H1 (cell line): ENCODE measurements around the gene FAM111A. TPM values are rescaled to one million over a fixed set of nuclear protein-coding genes. Genes with fewer than 3 reads are reported as not detected.

Experiments used
- CTCF ChIA-PET: fragments of 300-600 bp; sonication (Branson Sonifier 250); formaldehyde crosslinking; loops from one replicate; lab custom pipeline; 2021; ENCODE audit not compliant: partially characterized antibody; lab: Charles Lee
- POLR2A ChIA-PET: fragments of 300-600 bp; sonication (Branson Sonifier 250); formaldehyde crosslinking; loops from one replicate; lab custom pipeline; 2021; ENCODE audit warnings: inconsistent platforms; ENCODE audit not compliant: partially characterized antibody; lab: Charles Lee
- DNase-seq, 2 experiments: peaks; one replicate each; pipeline versions ENCODE4 v3.0.0 to v3.0.0-alpha.2; 2010 to 2022; ENCODE audit warnings: low spot score in 2 of 2, low read depth in 1 of 2, mixed read lengths in 1 of 2
- FAIRE-seq: peaks from 2 replicates; lab custom pipeline; 2011; peaks lifted over from hg19 to GRCh38; lab: Jason Lieb, UNC
- H2AFZ ChIP-seq: 2 replicates; pipeline ENCODE4 v1.8.1; 2012; ENCODE audit warnings: low read length, inconsistent platforms
- H2AK5ac ChIP-seq: 2 replicates; pipeline ENCODE4 v1.6.1; 2013; ENCODE audit warnings: low read depth, low read length
- H2BK120ac ChIP-seq: replicated peaks from 2 replicates; pipeline ENCODE3; 2013; ENCODE audit warnings: low read depth, low read length, inconsistent platforms
- H2BK12ac ChIP-seq: 2 replicates; pipeline ENCODE4 v1.6.1; 2013; ENCODE audit warnings: low read depth, low read length
- H2BK15ac ChIP-seq: 2 replicates; pipeline ENCODE4 v1.6.1; 2013; ENCODE audit warnings: low read length
- H2BK20ac ChIP-seq: 2 replicates; pipeline ENCODE4 v1.6.1; 2013; ENCODE audit warnings: low read length
- H2BK5ac ChIP-seq: 2 replicates; pipeline ENCODE4 v1.6.1; 2013; ENCODE audit warnings: low read depth, low read length
- H3K14ac ChIP-seq: 2 replicates; pipeline ENCODE4 v1.6.1; 2013; ENCODE audit warnings: inconsistent platforms; ENCODE audit not compliant: insufficient read length
- H3K18ac ChIP-seq: 2 replicates; pipeline ENCODE4 v1.6.1; 2013; ENCODE audit warnings: low read length; ENCODE audit errors: extremely low read depth
- H3K23ac ChIP-seq: 2 replicates; pipeline ENCODE4 v1.6.1; 2013; ENCODE audit warnings: inconsistent platforms; ENCODE audit not compliant: insufficient read length
- H3K23me2 ChIP-seq: 2 replicates; pipeline ENCODE4 v1.6.1; 2013; ENCODE audit warnings: low read depth, low read length
- H3K27ac ChIP-seq: 2 replicates; pipeline ENCODE4 v1.6.1; 2011; ENCODE audit warnings: low read depth, low read length, inconsistent platforms
- H3K27me3 ChIP-seq, 4 experiments: replicated peaks in 1 of 4; 1 replicate in 1 of 4; 2 replicates in 3 of 4; pipeline versions ENCODE4 v1.6.1 to v1.8.1; 2011 to 2013; ENCODE audit warnings: low read length in 3 of 4, mild to moderate bottlenecking in 3 of 4, inconsistent platforms in 2 of 4, mixed read lengths in 2 of 4, moderate library complexity in 1 of 4; ENCODE audit not compliant: control insufficient read depth in 3 of 4, insufficient read depth in 3 of 4; ENCODE audit errors: extremely low read depth in 1 of 4
- H3K36me3 ChIP-seq, 4 experiments: 2 replicates each; pipeline versions ENCODE4 v1.6.1 to v1.8.1; 2011 to 2013; ENCODE audit warnings: mild to moderate bottlenecking in 4 of 4, low read length in 3 of 4, moderate library complexity in 2 of 4, control low read depth in 1 of 4, inconsistent platforms in 1 of 4; ENCODE audit not compliant: insufficient read depth in 4 of 4, control insufficient read depth in 2 of 4
- H3K4ac ChIP-seq: replicated peaks from 2 replicates; pipeline ENCODE3; 2013; ENCODE audit warnings: low read length, low read depth, mixed read lengths, inconsistent platforms; ENCODE audit not compliant: insufficient read length
- H3K4me1 ChIP-seq, 4 experiments: replicated peaks in 1 of 4; 1 replicate in 1 of 4; 2 replicates in 3 of 4; pipeline versions ENCODE4 v1.6.1 to v1.8.1; 2011 to 2013; ENCODE audit warnings: low read length in 3 of 4, inconsistent platforms in 2 of 4, mixed read lengths in 1 of 4; ENCODE audit not compliant: insufficient read depth in 4 of 4, control insufficient read depth in 3 of 4
- H3K4me2 ChIP-seq, 2 experiments: 2 replicates each; pipeline versions ENCODE4 v1.6.1 to v1.8.1; 2011 to 2013; ENCODE audit warnings: low read depth in 2 of 2, low read length in 2 of 2, control low read depth in 1 of 2, inconsistent platforms in 1 of 2, mild to moderate bottlenecking in 1 of 2; ENCODE audit not compliant: insufficient read depth in 1 of 2
- H3K4me3 ChIP-seq, 4 experiments: fragments of 200-600, 300-600 bp in 1 of 4; sonication (generic), shearing (Covaris generic), sonication (Bioruptor Twin) in 1 of 4; 2 replicates each; pipeline versions ENCODE4 v1.5.1 to v1.8.1; 2011 to 2016; ENCODE audit warnings: low read length in 4 of 4, low read depth in 3 of 4, control low read depth in 2 of 4, inconsistent platforms in 2 of 4, mild to moderate bottlenecking in 2 of 4, mixed read lengths in 1 of 4, moderate library complexity in 1 of 4; ENCODE audit not compliant: insufficient read depth in 2 of 4; ENCODE audit errors: extremely low read depth in 1 of 4
- H3K56ac ChIP-seq: replicated peaks from 2 replicates; pipeline ENCODE3; 2013; ENCODE audit warnings: low read depth, mild to moderate bottlenecking, mixed read lengths, low read length, inconsistent platforms; ENCODE audit not compliant: insufficient read length
- H3K79me1 ChIP-seq: 2 replicates; pipeline ENCODE4 v1.6.1; 2013; ENCODE audit warnings: low read depth, low read length, control low read depth
- H3K79me2 ChIP-seq, 2 experiments: 2 replicates each; pipeline versions ENCODE4 v1.6.1 to v1.8.1; 2012 to 2013; ENCODE audit warnings: low read length in 2 of 2, mild to moderate bottlenecking in 2 of 2, inconsistent platforms in 1 of 2; ENCODE audit not compliant: insufficient read depth in 2 of 2, control insufficient read depth in 1 of 2
- H3K9ac ChIP-seq, 4 experiments: replicated peaks in 1 of 4; 1 replicate in 1 of 4; 2 replicates in 3 of 4; pipeline versions ENCODE4 v1.6.1 to v1.8.1; 2011 to 2013; ENCODE audit warnings: low read depth in 3 of 4, low read length in 3 of 4, control low read depth in 2 of 4, mild to moderate bottlenecking in 2 of 4, moderate library complexity in 2 of 4, inconsistent platforms in 1 of 4; ENCODE audit errors: extremely low read depth in 1 of 4
- H3K9me3 ChIP-seq, 2 experiments: 2 replicates each; pipeline versions ENCODE4 v1.6.1 to v1.8.1; 2012 to 2013; ENCODE audit warnings: mild to moderate bottlenecking in 2 of 2, moderate library complexity in 2 of 2, control low read depth in 1 of 2, inconsistent platforms in 1 of 2, low read depth in 1 of 2, low read length in 1 of 2, mixed read lengths in 1 of 2; ENCODE audit not compliant: insufficient read depth in 2 of 2
- H4K20me1 ChIP-seq, 2 experiments: replicated peaks in 1 of 2; 2 replicates each; pipeline versions ENCODE3 to v1.8.1; 2011 to 2013; ENCODE audit warnings: inconsistent platforms in 2 of 2, low read length in 2 of 2, mild to moderate bottlenecking in 1 of 2; ENCODE audit not compliant: insufficient read depth in 2 of 2, control insufficient read depth in 1 of 2
- H4K5ac ChIP-seq: 2 replicates; pipeline ENCODE4 v1.6.1; 2013; ENCODE audit warnings: low read length, low read depth, mixed read lengths, inconsistent platforms; ENCODE audit not compliant: insufficient read length
- H4K8ac ChIP-seq: 2 replicates; pipeline ENCODE4 v1.8.0; 2013; ENCODE audit warnings: mild to moderate bottlenecking, moderate library complexity, low read length, inconsistent platforms; ENCODE audit not compliant: insufficient read depth; ENCODE audit errors: extremely low read depth
- H4K91ac ChIP-seq: replicated peaks from 2 replicates; pipeline ENCODE3; 2013; ENCODE audit warnings: low read length, mixed read lengths, inconsistent platforms; ENCODE audit not compliant: insufficient read length
- BRCA1 ChIP-seq: IDR thresholded peaks from 2 replicates; pipeline ENCODE4 v1.6.1; 2012; ENCODE audit warnings: low read depth, low read length, improper control_type of control experiment
- EP300 ChIP-seq, 2 experiments: IDR thresholded peaks; 1 replicate in 1 of 2; 2 replicates in 1 of 2; pipeline ENCODE4 v1.6.1; 2011 to 2012; ENCODE audit warnings: low read depth in 2 of 2, low read length in 2 of 2, mild to moderate bottlenecking in 2 of 2, borderline replicate concordance in 1 of 2, inconsistent platforms in 1 of 2, moderate library complexity in 1 of 2
- GABPA ChIP-seq: IDR thresholded peaks from 2 replicates; pipeline ENCODE4 v1.6.1; 2011; ENCODE audit warnings: mild to moderate bottlenecking, low read length, moderate library complexity, borderline replicate concordance; ENCODE audit not compliant: insufficient read depth
- SIRT6 ChIP-seq: IDR thresholded peaks from one replicate; pipeline ENCODE4 v1.7.1; 2012; ENCODE audit warnings: low read length, inconsistent platforms
- TCF12 ChIP-seq: IDR thresholded peaks from 2 replicates; pipeline ENCODE4 v1.6.1; 2011; ENCODE audit warnings: low read depth, mild to moderate bottlenecking, low read length
- YY1 ChIP-seq: IDR thresholded peaks from 2 replicates; pipeline ENCODE4 v1.6.1; 2011; ENCODE audit warnings: low read depth, mild to moderate bottlenecking, low read length
- ZNF274 ChIP-seq: IDR thresholded peaks from 2 replicates; pipeline ENCODE4 v1.7.0; 2012; ENCODE audit warnings: low read length, borderline replicate concordance; ENCODE audit errors: extremely low read depth
- WGBS, 2 experiments: shearing (Covaris generic) in 1 of 2; methylation state at CpG; one replicate each; pipeline versions ENCODE4 v1.1.6 to v1.1.7; 2013 to 2015; ENCODE audit warnings: low lambda C conversion rate in 2 of 2, mixed read lengths in 2 of 2, inconsistent platforms in 1 of 2, low coverage in 1 of 2, missing lambda C conversion rate in 1 of 2; ENCODE audit not compliant: insufficient replicate concordance in 2 of 2, insufficient coverage in 1 of 2, insufficient read length in 1 of 2; ENCODE audit errors: extremely low coverage in 1 of 2, missing lambda C conversion rate in 1 of 2; 5-methylcytosine and 5-hydroxymethylcytosine counted together
- polyA plus RNA-seq, 7 experiments: library from polyadenylated mRNA; depleted of rRNA in 3 of 7; stranded (reverse) in 5 of 7; unstranded in 2 of 7; fragments of >200 nt in 5 of 7; fragments of 200-250 nt in 2 of 7; gene quantifications; 1 replicate in 5 of 7; 2 replicates in 1 of 7; 4 replicates in 1 of 7; pipeline versions ENCODE4 v1.2.1 to v1.2.3, GENCODE V29; 2011 to 2013; ENCODE audit warnings: missing spikeins in 2 of 7, mixed read lengths in 2 of 7
- total RNA-seq: library from RNA; stranded (reverse); fragmentation: NEBNext Ultra II Directional; extraction: Animal tissue kit (Norgen Biotek cat#: 25700); gene quantifications from 2 replicates; pipeline ENCODE4 v1.2.1, GENCODE V29; 2021
- TF ChIP-seq, protein P1 (sequence below): IDR thresholded peaks from 2 replicates; pipeline ENCODE4 v1.6.1; 2011; ENCODE audit warnings: low read length, improper control_type of control experiment

FAM111A gene
- total and polyA plus RNA-seq, 2 of the 8 experiments (the other 6 are each of a cell fraction or from before 2014, with no cell fraction given) = 10.2 to 29.9 TPM

DNA sequence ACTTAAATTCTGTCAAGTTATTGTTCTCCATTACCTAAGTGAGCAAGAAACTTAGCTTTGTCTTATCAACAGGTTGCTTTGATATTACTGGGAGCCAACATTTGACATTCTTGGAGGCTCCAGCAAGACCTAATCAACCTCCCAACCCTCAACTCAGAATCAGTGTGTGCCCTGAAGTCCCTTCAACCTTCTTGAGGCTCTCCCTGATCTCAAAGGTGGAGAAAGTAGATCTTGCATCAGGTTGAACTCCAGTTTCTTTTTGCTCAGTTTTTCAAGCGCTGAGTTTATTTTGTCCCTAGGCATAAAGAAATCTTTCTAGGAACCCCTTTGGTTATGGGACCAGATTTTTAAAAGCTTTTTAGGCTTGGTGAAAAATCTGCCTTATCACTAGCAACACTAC, 1.4 kb downstream of the FAM111A start:
- 87% methylated on average over 1 of the region's 1 CpG; no CpG with 5 or more reads in 1 of the 2 experiments for WGBS, 2 experiments
- H3K27me3 ChIP-seq = no peaks in the 10 kb centered on the region; a peak in 1 of 7 replicates
- no peak overlapping the region for H2BK120ac ChIP-seq
- H3K9ac ChIP-seq = no peak overlapping the region
- no peak overlapping the region for H4K8ac ChIP-seq
- no peak overlapping the region for H2BK20ac ChIP-seq
- no peak overlapping the region; the same call in 1 of the 2 replicates for H3K27ac ChIP-seq
- H2BK12ac ChIP-seq = 0 out of 2 replicates have a peak overlapping the region, but pooled peaks have one; percentile 42
- no peak overlapping the region for H2AFZ ChIP-seq
- H3K56ac ChIP-seq = no peak overlapping the region
- FAIRE-seq (no peak), DNase-seq (no peak)
- peak overlapping the region; percentile 80 for H3K4ac ChIP-seq
- H3K4me2 ChIP-seq = peak overlapping the region; percentile 54 to 69
- H3K79me1 ChIP-seq = no peaks in the 10 kb centered on the region
- ChIA-PET POLR2A (interaction anchor here (1.0 to 2.2 kb wide), 9 partner anchors 14 to 566 kb away, joined by 3 to 15 read pairs (median 5); partner anchors contain the start of genes DTX4, FAM111B and ZFP91), CTCF (interaction anchor here (1.2 to 6.1 kb wide), 6 partner anchors 8 to 489 kb away, joined by 3 to 65 read pairs (median 4); partner anchors contain the start of gene DTX4)
- H3K23me2 ChIP-seq = peaks cover 6% of the 10 kb centered on the region; the same call in 1 of the 2 replicates
- no peak overlapping the region for H3K23ac ChIP-seq
- peaks cover 2 to 3% of the 10 kb centered on the region in 2 experiments for H4K20me1 ChIP-seq
- TF ChIP-seq ZNF274 (no peak), EP300 (IDR thresholded peaks at IDR 0.05; ENCODE audit: borderline replicate concordance in 1 of 2, low read depth in 2 of 2, low read length in 2 of 2) (no peak), GABPA (no peak), BRCA1 (no peak), YY1 (no peak), TCF12 (no peak), SIRT6 (no peak)
- TF ChIP-seq, protein P1, sequence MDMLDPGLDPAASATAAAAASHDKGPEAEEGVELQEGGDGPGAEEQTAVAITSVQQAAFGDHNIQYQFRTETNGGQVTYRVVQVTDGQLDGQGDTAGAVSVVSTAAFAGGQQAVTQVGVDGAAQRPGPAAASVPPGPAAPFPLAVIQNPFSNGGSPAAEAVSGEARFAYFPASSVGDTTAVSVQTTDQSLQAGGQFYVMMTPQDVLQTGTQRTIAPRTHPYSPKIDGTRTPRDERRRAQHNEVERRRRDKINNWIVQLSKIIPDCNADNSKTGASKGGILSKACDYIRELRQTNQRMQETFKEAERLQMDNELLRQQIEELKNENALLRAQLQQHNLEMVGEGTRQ = no peak
- peaks cover 0 to 8% (median 2%) of the 10 kb centered on the region in 4 experiments; a peak in 5 of 8 replicates for H3K36me3 ChIP-seq
- H4K91ac ChIP-seq = no peak overlapping the region
- H3K9me3 ChIP-seq = no peaks in the 10 kb centered on the region
- no peak overlapping the region for H4K5ac ChIP-seq
- no peak overlapping the region for H3K14ac ChIP-seq
- peak overlapping the region in 2 of 4 experiments; percentile 42 to 75; a peak in 3 of 8 replicates for H3K4me3 ChIP-seq
- no peak overlapping the region for H2AK5ac ChIP-seq
- no peak overlapping the region for H3K18ac ChIP-seq
- 0 out of 2 replicates have a peak overlapping the region, but pooled peaks have one; percentile 66 for H2BK5ac ChIP-seq
- H2BK15ac ChIP-seq = no peak overlapping the region
- peaks cover 0 to 8% (median 0%) of the 10 kb centered on the region in 4 experiments; a peak in 4 of 7 replicates for H3K4me1 ChIP-seq
- H3K79me2 ChIP-seq = peaks cover 0 to 10% of the 10 kb centered on the region in 2 experiments; a peak in 2 of 4 replicates
